ENCODE results near the gene MRPL57.

- no peak for TF ChIP-seq CTCF (IDR thresholded peaks at IDR 0.05; ENCODE audit: low read length)
- TF ChIP-seq EZH2 (optimal IDR thresholded peaks at IDR 0.05; ENCODE audit: low read depth, low read length): no peak
- no peak for TF ChIP-seq EZH2phosphoT487 (IDR thresholded peaks at IDR 0.05; ENCODE audit: low read length)
Measured at GRCh38 chr13:21227917-21228316, 51.5 kb downstream of the MRPL57 start.

Measured in MM.1S (cell line).